WTC11 (cell line): ENCODE measurements around the gene ROBO1. TPM values are rescaled to one million over a fixed set of nuclear protein-coding genes. Genes with fewer than 3 reads are reported as not detected.

Experiments used
- ATAC-seq: fragments of 200-7000 bp; cut with Tn5 transposase; 2 replicates; pipeline ENCODE4 v1.10.0; 2021; ENCODE audit warnings: mild to moderate bottlenecking, moderate library complexity
- CTCF ChIA-PET: fragments of 300-600 bp; sonication (Branson Sonifier 250); formaldehyde crosslinking; loops from one replicate; lab custom pipeline; 2021; ENCODE audit warnings: antibody characterized with exemption; lab: Charles Lee
- POLR2A ChIA-PET: fragments of 350-600 bp; sonication (Branson Sonifier 250); formaldehyde crosslinking; loops from one replicate; lab custom pipeline; 2021; ENCODE audit warnings: antibody characterized with exemption; lab: Charles Lee
- DNase-seq: peaks from one replicate; pipeline ENCODE4 v3.0.0; 2021; ENCODE audit warnings: low spot score
- H3K27ac Mint-ChIP-seq: 2 replicates; pipeline ENCODE4 v1.8.0; 2021; ENCODE audit warnings: mixed read lengths
- H3K27me3 Mint-ChIP-seq: 2 replicates; pipeline ENCODE4 v1.8.0; 2021; ENCODE audit warnings: low read depth, mild to moderate bottlenecking, moderate library complexity, mixed read lengths
- H3K36me3 Mint-ChIP-seq: 2 replicates; pipeline ENCODE4 v1.8.0; 2021; ENCODE audit warnings: mixed read lengths
- H3K4me1 Mint-ChIP-seq: 2 replicates; pipeline ENCODE4 v1.8.0; 2022; ENCODE audit warnings: mixed read lengths
- H3K4me3 Mint-ChIP-seq: 2 replicates; pipeline ENCODE4 v1.8.0; 2021; ENCODE audit warnings: mild to moderate bottlenecking, moderate library complexity, mixed read lengths
- H3K9me3 Mint-ChIP-seq: 2 replicates; pipeline ENCODE4 v1.8.0; 2021; ENCODE audit warnings: mixed read lengths
- ELF4 ChIP-seq: sonication (generic); formaldehyde crosslinking; IDR thresholded peaks from 2 replicates; pipeline ENCODE4 v1.8.1; 2022; ENCODE audit warnings: low read depth, mild to moderate bottlenecking, moderate library complexity, missing genetic modification reagents
- ETV6 ChIP-seq: sonication (generic); formaldehyde crosslinking; IDR thresholded peaks from 2 replicates; pipeline ENCODE4 v1.8.1; 2022; ENCODE audit warnings: mild to moderate bottlenecking, missing genetic modification reagents
- FOXJ3 ChIP-seq: sonication (generic); formaldehyde crosslinking; IDR thresholded peaks from 2 replicates; pipeline ENCODE4 v1.9.0; 2021; ENCODE audit warnings: missing genetic modification reagents, mild to moderate bottlenecking, borderline replicate concordance
- FOXP1 ChIP-seq: sonication (generic); formaldehyde crosslinking; IDR thresholded peaks from 2 replicates; pipeline ENCODE4 v1.8.0; 2022; ENCODE audit warnings: missing genetic modification reagents, mild to moderate bottlenecking, moderate library complexity, borderline replicate concordance
- GRHL2 ChIP-seq: fragments of 250-450 bp; sonication (Bioruptor Pico); IDR thresholded peaks from 2 replicates; pipeline ENCODE4 v1.8.0; 2022; ENCODE audit warnings: mild to moderate bottlenecking, moderate library complexity; ENCODE audit not compliant: insufficient replicate concordance, severe bottlenecking
- JAZF1 ChIP-seq: fragments of 250-450 bp; sonication (Bioruptor Pico); IDR thresholded peaks from 2 replicates; pipeline ENCODE4 v1.9.0; 2021; ENCODE audit warnings: moderate library complexity, mild to moderate bottlenecking, inconsistent platforms
- MLX ChIP-seq: sonication (generic); formaldehyde crosslinking; IDR thresholded peaks from 2 replicates; pipeline ENCODE4 v1.8.1; 2023; ENCODE audit warnings: mild to moderate bottlenecking, missing genetic modification reagents, moderate library complexity
- MYBL2 ChIP-seq: sonication (generic); formaldehyde crosslinking; IDR thresholded peaks from 2 replicates; pipeline ENCODE4 v1.8.1; 2023; ENCODE audit warnings: mild to moderate bottlenecking, moderate library complexity, missing genetic modification reagents
- NFATC4 ChIP-seq: fragments of 250-450 bp; sonication (Bioruptor Pico); IDR thresholded peaks from 2 replicates; pipeline ENCODE4 v1.9.0; 2021; ENCODE audit warnings: mild to moderate bottlenecking
- NR1H2 ChIP-seq: sonication (generic); formaldehyde crosslinking; IDR thresholded peaks from 2 replicates; pipeline ENCODE4 v1.9.0; 2021; ENCODE audit warnings: mild to moderate bottlenecking, moderate library complexity, missing genetic modification reagents
- RELA ChIP-seq: sonication (generic); formaldehyde crosslinking; IDR thresholded peaks from 2 replicates; pipeline ENCODE4 v1.8.1; 2022; ENCODE audit warnings: missing genetic modification reagents, mild to moderate bottlenecking, borderline replicate concordance
- SMAD4 ChIP-seq: sonication (generic); formaldehyde crosslinking; IDR thresholded peaks from 2 replicates; pipeline ENCODE4 v1.8.0; 2022; ENCODE audit warnings: mild to moderate bottlenecking, missing genetic modification reagents
- ZBTB21 ChIP-seq: sonication (generic); formaldehyde crosslinking; IDR thresholded peaks from 2 replicates; pipeline ENCODE4 v1.8.1; 2023; ENCODE audit warnings: mild to moderate bottlenecking, missing genetic modification reagents, borderline replicate concordance
- ZNF219 ChIP-seq: sonication (generic); formaldehyde crosslinking; IDR thresholded peaks from 2 replicates; pipeline ENCODE4 v1.8.0; 2023; ENCODE audit warnings: missing genetic modification reagents, mild to moderate bottlenecking, borderline replicate concordance
- ZNF423 ChIP-seq: fragments of 250-450 bp; sonication (Bioruptor Pico); IDR thresholded peaks from 2 replicates; pipeline ENCODE4 v2.1.2; 2022; ENCODE audit warnings: mild to moderate bottlenecking, moderate library complexity
- total RNA-seq: library from RNA; stranded (reverse); gene quantifications from 3 replicates; pipeline ENCODE4 v1.2.3, GENCODE V29; 2021
- TF ChIP-seq, protein P1 (sequence below): sonication (generic); formaldehyde crosslinking; IDR thresholded peaks from 2 replicates; pipeline ENCODE4 v1.8.0; 2023; ENCODE audit warnings: missing genetic modification reagents
- TF ChIP-seq, protein P2 (sequence below): fragments of 250-450 bp; sonication (Bioruptor Pico); conservative IDR thresholded peaks from 2 replicates; pipeline ENCODE4 v1.9.0; 2021; ENCODE audit warnings: mild to moderate bottlenecking
- TF ChIP-seq, protein P3 (sequence below): sonication (generic); formaldehyde crosslinking; conservative IDR thresholded peaks from 2 replicates; pipeline ENCODE4 v1.8.1; 2022; ENCODE audit warnings: mild to moderate bottlenecking, missing genetic modification reagents
- TF ChIP-seq, protein P4 (sequence below): sonication (generic); formaldehyde crosslinking; IDR thresholded peaks from 2 replicates; pipeline ENCODE4 v1.8.1; 2022; ENCODE audit warnings: low read depth, missing genetic modification reagents, borderline replicate concordance
- TF ChIP-seq, protein P5 (sequence below): fragments of 250-450 bp; sonication (Bioruptor Pico); IDR thresholded peaks from 2 replicates; pipeline ENCODE4 v1.9.0; 2021; ENCODE audit warnings: mild to moderate bottlenecking

The ROBO1 gene
- total RNA-seq, 1 experiment from 2014 or later: 90.9 TPM

GRCh38 chr3:78940626-78941025 is 827.2 kb downstream of the ROBO1 start (continued):
- TF ChIP-seq, protein P1, sequence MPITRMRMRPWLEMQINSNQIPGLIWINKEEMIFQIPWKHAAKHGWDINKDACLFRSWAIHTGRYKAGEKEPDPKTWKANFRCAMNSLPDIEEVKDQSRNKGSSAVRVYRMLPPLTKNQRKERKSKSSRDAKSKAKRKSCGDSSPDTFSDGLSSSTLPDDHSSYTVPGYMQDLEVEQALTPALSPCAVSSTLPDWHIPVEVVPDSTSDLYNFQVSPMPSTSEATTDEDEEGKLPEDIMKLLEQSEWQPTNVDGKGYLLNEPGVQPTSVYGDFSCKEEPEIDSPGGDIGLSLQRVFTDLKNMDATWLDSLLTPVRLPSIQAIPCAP (CRISPR knock-in tag): no peak
- TF ChIP-seq SMAD4 (CRISPR knock-in tag) (no peak), FOXJ3 (CRISPR knock-in tag) (no peak), MYBL2 (CRISPR knock-in tag) (no peak), JAZF1 (no peak), FOXP1 (CRISPR knock-in tag) (no peak), ZNF423 (CRISPR knock-in tag) (no peak)
- TF ChIP-seq, protein P2, sequence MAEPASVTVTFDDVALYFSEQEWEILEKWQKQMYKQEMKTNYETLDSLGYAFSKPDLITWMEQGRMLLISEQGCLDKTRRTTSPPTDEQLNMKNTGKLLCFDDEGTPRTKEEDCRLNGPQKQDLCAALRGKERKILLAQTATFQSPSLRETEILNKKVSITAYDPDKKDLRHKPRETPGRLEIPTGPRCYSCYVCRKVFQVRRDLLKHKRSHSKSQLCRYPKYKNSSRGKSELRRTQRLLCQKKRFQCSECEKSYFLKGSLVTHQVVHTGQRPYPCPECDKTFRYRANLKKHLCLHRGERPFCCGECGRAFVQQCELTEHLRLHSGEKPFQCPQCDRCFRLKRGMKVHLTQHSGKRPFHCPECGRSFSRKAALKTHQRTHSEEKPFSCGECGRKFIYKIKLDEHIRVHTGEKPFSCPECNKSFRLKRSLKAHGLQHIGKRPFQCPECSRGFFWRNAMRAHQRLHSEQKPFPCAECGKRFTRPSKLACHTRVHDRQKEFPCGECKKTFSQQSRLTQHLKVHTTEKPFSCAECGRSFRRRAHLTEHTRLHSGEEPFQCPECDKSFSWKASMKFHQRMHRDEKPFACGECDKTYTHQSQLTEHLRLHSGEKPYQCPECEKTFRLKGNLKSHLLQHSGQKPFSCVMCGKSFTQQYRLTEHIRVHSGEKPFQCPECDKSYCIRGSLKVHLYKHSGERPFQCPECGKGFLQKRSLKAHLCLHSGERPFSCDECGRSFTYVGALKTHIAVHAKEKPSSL (CRISPR knock-in tag): no peak
- TF ChIP-seq, all 79 proteins: peak for 0

DNA sequence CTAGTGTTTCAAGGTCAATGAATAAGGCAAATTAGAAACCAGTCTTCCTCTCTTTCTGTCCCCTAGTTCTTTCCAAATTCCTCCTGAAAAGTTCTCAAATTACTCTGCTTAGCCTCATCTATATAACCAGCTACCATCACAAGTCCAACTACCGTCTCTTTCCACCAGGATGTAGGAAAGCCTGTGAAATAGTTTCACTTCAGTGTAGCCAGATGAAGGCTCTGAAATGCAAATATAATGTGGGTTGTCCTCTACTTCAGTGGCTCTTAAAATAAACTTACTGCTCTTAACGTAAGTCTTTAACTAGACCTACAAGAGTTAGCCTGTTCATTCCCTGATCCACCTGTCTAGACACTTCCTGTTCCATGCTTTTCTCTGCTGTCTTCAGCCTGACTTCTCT is 827.7 kb downstream of the ROBO1 start:
- ChIA-PET POLR2A (no interaction called here), CTCF (no interaction called here)
- Mint-ChIP-seq H3K9me3 (peaks cover 32% of the 10 kb centered on the region), H3K27ac (no peak overlapping the region), H3K36me3 (peaks cover 39% of the 10 kb centered on the region), H3K27me3 (no peaks in the 10 kb centered on the region), H3K4me3 (no peak overlapping the region), H3K4me1 (no peaks in the 10 kb centered on the region)
- ATAC-seq: no peak
- DNase-seq: no peak
- no peak for TF ChIP-seq JAZF1
- TF ChIP-seq, protein P3, sequence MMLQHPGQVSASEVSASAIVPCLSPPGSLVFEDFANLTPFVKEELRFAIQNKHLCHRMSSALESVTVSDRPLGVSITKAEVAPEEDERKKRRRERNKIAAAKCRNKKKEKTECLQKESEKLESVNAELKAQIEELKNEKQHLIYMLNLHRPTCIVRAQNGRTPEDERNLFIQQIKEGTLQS (CRISPR knock-in tag): no peak
- no peak for TF ChIP-seq ZBTB21
- TF ChIP-seq, protein P4, sequence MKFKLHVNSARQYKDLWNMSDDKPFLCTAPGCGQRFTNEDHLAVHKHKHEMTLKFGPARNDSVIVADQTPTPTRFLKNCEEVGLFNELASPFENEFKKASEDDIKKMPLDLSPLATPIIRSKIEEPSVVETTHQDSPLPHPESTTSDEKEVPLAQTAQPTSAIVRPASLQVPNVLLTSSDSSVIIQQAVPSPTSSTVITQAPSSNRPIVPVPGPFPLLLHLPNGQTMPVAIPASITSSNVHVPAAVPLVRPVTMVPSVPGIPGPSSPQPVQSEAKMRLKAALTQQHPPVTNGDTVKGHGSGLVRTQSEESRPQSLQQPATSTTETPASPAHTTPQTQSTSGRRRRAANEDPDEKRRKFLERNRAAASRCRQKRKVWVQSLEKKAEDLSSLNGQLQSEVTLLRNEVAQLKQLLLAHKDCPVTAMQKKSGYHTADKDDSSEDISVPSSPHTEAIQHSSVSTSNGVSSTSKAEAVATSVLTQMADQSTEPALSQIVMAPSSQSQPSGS (CRISPR knock-in tag): no peak
- TF ChIP-seq MLX (CRISPR knock-in tag): no peak
- TF ChIP-seq ETV6 (CRISPR knock-in tag): no peak
- no peak for TF ChIP-seq ZNF219 (CRISPR knock-in tag)
- TF ChIP-seq NR1H2 (CRISPR knock-in tag): no peak
- no peak for TF ChIP-seq RELA (CRISPR knock-in tag)
- TF ChIP-seq, protein P5, sequence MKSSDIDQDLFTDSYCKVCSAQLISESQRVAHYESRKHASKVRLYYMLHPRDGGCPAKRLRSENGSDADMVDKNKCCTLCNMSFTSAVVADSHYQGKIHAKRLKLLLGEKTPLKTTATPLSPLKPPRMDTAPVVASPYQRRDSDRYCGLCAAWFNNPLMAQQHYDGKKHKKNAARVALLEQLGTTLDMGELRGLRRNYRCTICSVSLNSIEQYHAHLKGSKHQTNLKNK (CRISPR knock-in tag): no peak
- no peak for TF ChIP-seq GRHL2 (CRISPR knock-in tag)
- TF ChIP-seq, protein P1 (CRISPR knock-in tag): no peak
- TF ChIP-seq ELF4 (CRISPR knock-in tag): no peak
- TF ChIP-seq NFATC4 (CRISPR knock-in tag): no peak
